ENCODE data around the gene SLC15A2. TPM values are rescaled to one million over a fixed set of nuclear protein-coding genes. Genes with fewer than 3 reads are reported as not detected.
A peak's percentile ranks its signal among the peaks of the same experiment; 100 is the strongest.

The SLC15A2 gene
- total RNA-seq, 1 experiment from 2014 or later: 0.41 TPM

GRCh38 chr3:121970047-121970446 lies 75.8 kb downstream of the SLC15A2 start:
- ATAC-seq (peak; percentile 51; the same call in 1 of the 2 replicates), DNase-seq (ENCODE audit: low read depth, low spot score) (no peak)
- Histone ChIP-seq H3K36me3 (ENCODE audit: control insufficient read depth, insufficient read depth, low read length) (no peaks in the 10 kb centered on the region), H3K9me3 (ENCODE audit: control insufficient read depth, insufficient read depth, low read depth, low read length) (no peaks in the 10 kb centered on the region), H3K27ac (ENCODE audit: low read length) (no peak overlapping the region), H3K27me3 (ENCODE audit: control insufficient read depth, insufficient read depth, low read length) (no peaks in the 10 kb centered on the region), H3K4me1 (ENCODE audit: control insufficient read depth, insufficient read depth, low read length) (no peaks in the 10 kb centered on the region), H3K4me3 (ENCODE audit: low read depth in 2 of 2, low read length in 2 of 2) (no peak overlapping the region)
- intact Hi-C loops (cut with micrococcal nuclease; ENCODE audit: unreplicated experiment) (no loop called here), in situ Hi-C loops (cut with HindIII; ENCODE audit: low pct_unique_long_range_greater_than_20kb, low sequenced_read_pairs) (no loop called here)
- ChIA-PET POLR2A (no interaction called here), CTCF (no interaction called here)
- no TSS peak for BruUV-seq (replicated peaks)
- peak; percentile 74; the same call in 1 of the 2 replicates for TF ChIP-seq TCF7L2 (IDR thresholded peaks at IDR 0.05; ENCODE audit: low read depth, low read length)
- TF ChIP-seq SIN3A (IDR thresholded peaks at IDR 0.05; ENCODE audit: borderline replicate concordance, insufficient read depth, low read depth, low read length): no peak

GRCh38 chr3:121974601-121975111 lies 80.5 kb downstream of the SLC15A2 start:
- ChIA-PET CTCF (no interaction called here), POLR2A (no interaction called here)
- no peak overlapping the region for H3K4me3 ChIP-seq (ENCODE audit: low read depth in 2 of 2, low read length in 2 of 2)
- H3K9me3 ChIP-seq (ENCODE audit: control insufficient read depth, insufficient read depth, low read depth, low read length): no peaks in the 10 kb centered on the region
- no peak for DNase-seq (ENCODE audit: low read depth, low spot score)
- no peaks in the 10 kb centered on the region for H3K4me1 ChIP-seq (ENCODE audit: control insufficient read depth, insufficient read depth, low read length)
- no peaks in the 10 kb centered on the region for H3K27me3 ChIP-seq (ENCODE audit: control insufficient read depth, insufficient read depth, low read length)
- TF ChIP-seq POLR2AphosphoS5 (IDR thresholded peaks at IDR 0.05; ENCODE audit: low read depth, low read length) (no peak), SIN3A (IDR thresholded peaks at IDR 0.05; ENCODE audit: borderline replicate concordance, insufficient read depth, low read depth, low read length) (no peak), CTCF (IDR thresholded peaks at IDR 0.05) (no peak)
- H3K36me3 ChIP-seq (ENCODE audit: control insufficient read depth, insufficient read depth, low read length): no peaks in the 10 kb centered on the region
- no peak overlapping the region for H3K27ac ChIP-seq (ENCODE audit: low read length)
- no TSS peak for BruUV-seq (replicated peaks)
- intact Hi-C loops (cut with micrococcal nuclease; ENCODE audit: unreplicated experiment) (no loop called here), in situ Hi-C loops (cut with HindIII; ENCODE audit: low pct_unique_long_range_greater_than_20kb, low sequenced_read_pairs) (no loop called here)
- ATAC-seq: no peak

GRCh38 chr3:121975702-121976302 lies 81.6 kb downstream of the SLC15A2 start:
- no peak overlapping the region for H3K4me3 ChIP-seq (ENCODE audit: low read depth in 2 of 2, low read length in 2 of 2)
- no peaks in the 10 kb centered on the region for H3K36me3 ChIP-seq (ENCODE audit: control insufficient read depth, insufficient read depth, low read length)
- CTCF ChIA-PET: no interaction called here
- ATAC-seq: no peak
- in situ Hi-C loops (cut with HindIII; ENCODE audit: low pct_unique_long_range_greater_than_20kb, low sequenced_read_pairs) (no loop called here), intact Hi-C loops (cut with micrococcal nuclease; ENCODE audit: unreplicated experiment) (no loop called here)
- POLR2A ChIA-PET: no interaction called here
- no TSS peak for BruUV-seq (replicated peaks)
- TF ChIP-seq POLR2AphosphoS5 (IDR thresholded peaks at IDR 0.05; ENCODE audit: low read depth, low read length) (no peak), CTCF (IDR thresholded peaks at IDR 0.05) (0 out of 2 replicates have a peak, but pooled peaks have one; percentile 15), TCF7L2 (IDR thresholded peaks at IDR 0.05; ENCODE audit: low read depth, low read length) (no peak), SIN3A (IDR thresholded peaks at IDR 0.05; ENCODE audit: borderline replicate concordance, insufficient read depth, low read depth, low read length) (no peak), REST (IDR thresholded peaks at IDR 0.05; ENCODE audit: insufficient read depth in 1 of 2, low read depth in 2 of 2, low read length in 1 of 2) (no peak)
- H3K27ac ChIP-seq (ENCODE audit: low read length): no peak overlapping the region
- DNase-seq (ENCODE audit: low read depth, low spot score): no peak
- H3K27me3 ChIP-seq (ENCODE audit: control insufficient read depth, insufficient read depth, low read length): no peaks in the 10 kb centered on the region
- no peaks in the 10 kb centered on the region for H3K4me1 ChIP-seq (ENCODE audit: control insufficient read depth, insufficient read depth, low read length)
- H3K9me3 ChIP-seq (ENCODE audit: control insufficient read depth, insufficient read depth, low read depth, low read length): no peaks in the 10 kb centered on the region
